KMS-11 (cell line): ENCODE measurements around the gene SORCS2.

Experiments
- H2AFZ ChIP-seq: fragments of 200-600 bp; sonication (generic); 2 replicates; pipeline ENCODE4 v1.6.1; 2016; ENCODE audit warnings: antibody characterized with exemption, mixed run types, low read depth
- H3K27ac ChIP-seq: fragments of 200-600 bp; sonication (generic); 2 replicates; pipeline ENCODE4 v1.6.1; 2016; ENCODE audit warnings: mild to moderate bottlenecking, mixed run types
- H3K27me3 ChIP-seq: fragments of 200-600 bp; sonication (generic); 2 replicates; pipeline ENCODE4 v1.6.1; 2017; ENCODE audit warnings: mild to moderate bottlenecking, low read depth, mixed run types, moderate library complexity; ENCODE audit not compliant: insufficient read depth
- H3K36me3 ChIP-seq: fragments of 200-600 bp; sonication (generic); 2 replicates; pipeline ENCODE4 v1.6.1; 2017; ENCODE audit warnings: mild to moderate bottlenecking, mixed run types; ENCODE audit not compliant: insufficient read depth
- H3K4me1 ChIP-seq: fragments of 200-600 bp; sonication (generic); 2 replicates; pipeline ENCODE4 v1.6.1; 2016; ENCODE audit warnings: mild to moderate bottlenecking, low read depth, mixed run types; ENCODE audit not compliant: poor library complexity, severe bottlenecking
- H3K4me2 ChIP-seq: fragments of 200-600 bp; sonication (generic); 2 replicates; pipeline ENCODE4 v1.7.0; 2016; ENCODE audit warnings: mild to moderate bottlenecking, mixed run types
- H3K4me3 ChIP-seq: fragments of 200-600 bp; sonication (generic); IDR thresholded peaks from 2 replicates; pipeline ENCODE4 v1.6.1; 2017; ENCODE audit warnings: low read depth, low read length, mixed read lengths; ENCODE audit not compliant: insufficient read depth
- H3K79me2 ChIP-seq: fragments of 200-600 bp; sonication (generic); 2 replicates; pipeline ENCODE4 v1.6.1; 2016; ENCODE audit warnings: low read depth, mixed run types; ENCODE audit not compliant: insufficient read depth
- H3K9ac ChIP-seq: fragments of 200-600 bp; sonication (generic); 2 replicates; pipeline ENCODE4 v1.6.1; 2016; ENCODE audit warnings: mild to moderate bottlenecking, mixed run types
- H4K20me1 ChIP-seq: fragments of 200-600 bp; sonication (generic); 2 replicates; pipeline ENCODE4 v1.6.1; 2016; ENCODE audit warnings: mild to moderate bottlenecking, mixed run types; ENCODE audit not compliant: insufficient read depth
- TF ChIP-seq, protein P1 (sequence below): fragments of 200-600 bp; sonication (generic); conservative IDR thresholded peaks from 2 replicates; pipeline ENCODE4 v1.6.1; 2017; ENCODE audit warnings: low read depth, mild to moderate bottlenecking, antibody characterized with exemption, low read length, moderate library complexity, mixed read lengths

SORCS2 gene

DNA sequence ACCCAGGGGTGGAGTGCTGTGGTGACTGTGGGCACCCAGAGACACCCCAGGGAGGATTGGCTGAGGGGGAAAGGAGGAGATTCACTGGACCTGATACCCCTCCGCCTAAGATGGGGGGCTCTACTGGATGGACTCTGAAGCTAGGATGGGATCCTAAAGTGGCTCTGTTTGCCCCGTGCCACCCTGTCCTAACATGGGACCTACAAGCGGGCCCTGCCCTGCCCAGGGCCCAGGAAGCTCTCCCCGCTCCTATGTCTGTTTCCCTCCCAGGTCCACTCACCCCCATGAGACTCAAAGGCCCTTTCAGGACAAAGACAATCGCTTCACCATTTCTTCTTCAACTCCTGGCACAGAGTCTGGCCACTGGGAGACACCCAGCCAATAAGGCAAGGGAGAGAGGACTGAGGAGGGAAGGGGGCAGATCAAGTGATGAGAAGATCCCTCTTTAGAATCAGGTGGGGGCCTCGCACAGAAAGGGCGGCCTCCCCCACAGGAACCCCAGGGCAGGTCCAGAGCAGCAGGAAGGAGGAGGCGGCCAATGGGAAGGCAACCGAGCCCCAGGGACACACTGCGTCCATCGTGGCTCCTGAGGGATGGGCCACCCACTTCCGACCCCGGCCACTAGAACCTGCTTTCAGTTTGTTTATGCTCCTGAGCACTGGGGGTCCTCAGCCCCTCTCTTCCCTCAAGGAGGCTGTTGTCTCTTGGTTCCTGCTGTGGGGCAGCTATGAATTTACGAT is 592.0 kb downstream of the SORCS2 start:
- Histone ChIP-seq H3K27me3 (no peaks in the 10 kb centered on the region), H3K36me3 (no peaks in the 10 kb centered on the region), H2AFZ (no peak overlapping the region), H3K27ac (no peak overlapping the region), H3K9ac (no peak overlapping the region), H4K20me1 (no peaks in the 10 kb centered on the region), H3K4me1 (no peaks in the 10 kb centered on the region), H3K4me3 (no peak overlapping the region), H3K4me2 (no peak overlapping the region), H3K79me2 (no peaks in the 10 kb centered on the region)
- TF ChIP-seq, protein P1, sequence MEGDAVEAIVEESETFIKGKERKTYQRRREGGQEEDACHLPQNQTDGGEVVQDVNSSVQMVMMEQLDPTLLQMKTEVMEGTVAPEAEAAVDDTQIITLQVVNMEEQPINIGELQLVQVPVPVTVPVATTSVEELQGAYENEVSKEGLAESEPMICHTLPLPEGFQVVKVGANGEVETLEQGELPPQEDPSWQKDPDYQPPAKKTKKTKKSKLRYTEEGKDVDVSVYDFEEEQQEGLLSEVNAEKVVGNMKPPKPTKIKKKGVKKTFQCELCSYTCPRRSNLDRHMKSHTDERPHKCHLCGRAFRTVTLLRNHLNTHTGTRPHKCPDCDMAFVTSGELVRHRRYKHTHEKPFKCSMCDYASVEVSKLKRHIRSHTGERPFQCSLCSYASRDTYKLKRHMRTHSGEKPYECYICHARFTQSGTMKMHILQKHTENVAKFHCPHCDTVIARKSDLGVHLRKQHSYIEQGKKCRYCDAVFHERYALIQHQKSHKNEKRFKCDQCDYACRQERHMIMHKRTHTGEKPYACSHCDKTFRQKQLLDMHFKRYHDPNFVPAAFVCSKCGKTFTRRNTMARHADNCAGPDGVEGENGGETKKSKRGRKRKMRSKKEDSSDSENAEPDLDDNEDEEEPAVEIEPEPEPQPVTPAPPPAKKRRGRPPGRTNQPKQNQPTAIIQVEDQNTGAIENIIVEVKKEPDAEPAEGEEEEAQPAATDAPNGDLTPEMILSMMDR: no peak

GRCh38 chr4:7785017-7785416 is 592.7 kb downstream of the SORCS2 start:
- H3K4me3 ChIP-seq: no peak overlapping the region
- no peak overlapping the region for H3K4me2 ChIP-seq
- H2AFZ ChIP-seq: no peak overlapping the region
- no peaks in the 10 kb centered on the region for H3K27me3 ChIP-seq
- H3K27ac ChIP-seq: no peak overlapping the region
- TF ChIP-seq, protein P1: no peak
- H4K20me1 ChIP-seq: no peaks in the 10 kb centered on the region
- no peak overlapping the region for H3K9ac ChIP-seq
- no peaks in the 10 kb centered on the region for H3K79me2 ChIP-seq
- no peaks in the 10 kb centered on the region for H3K36me3 ChIP-seq
- no peaks in the 10 kb centered on the region for H3K4me1 ChIP-seq

GRCh38 chr4:7786040-7786439 is 593.7 kb downstream of the SORCS2 start:
- Histone ChIP-seq H3K27ac (no peak overlapping the region), H3K36me3 (no peaks in the 10 kb centered on the region), H3K4me1 (no peaks in the 10 kb centered on the region)

DNA sequence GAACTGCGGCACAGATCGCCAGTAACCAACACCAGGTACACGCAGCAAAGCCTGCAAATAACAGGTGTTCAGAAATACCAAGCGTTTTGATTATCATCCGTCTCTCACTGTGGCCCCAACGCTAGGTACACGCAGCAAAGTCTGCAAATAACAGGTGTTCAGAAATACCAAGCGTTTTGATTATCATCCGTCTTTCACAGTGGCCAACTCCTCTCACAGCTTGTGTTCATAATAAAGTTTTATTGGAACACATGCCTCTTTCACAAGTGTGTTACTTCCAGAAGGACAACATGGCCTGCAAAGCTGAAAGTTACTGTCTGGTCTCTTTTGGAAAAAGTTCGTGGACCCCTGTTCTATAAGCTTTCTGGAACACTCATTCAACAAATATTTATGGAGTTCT is 594.2 kb downstream of the SORCS2 start:
- Histone ChIP-seq H3K27ac (no peak overlapping the region), H3K4me2 (no peak overlapping the region), H3K36me3 (no peaks in the 10 kb centered on the region), H3K4me3 (no peak overlapping the region), H2AFZ (no peak overlapping the region), H3K79me2 (no peaks in the 10 kb centered on the region), H3K27me3 (no peaks in the 10 kb centered on the region), H3K9ac (no peak overlapping the region), H4K20me1 (no peaks in the 10 kb centered on the region), H3K4me1 (no peaks in the 10 kb centered on the region)
- TF ChIP-seq, protein P1: no peak

More at GRCh38 chr4:7786040-7786439, 593.7 kb downstream of the SORCS2 start:
- H3K4me3 ChIP-seq: no peak overlapping the region
- H3K27me3 ChIP-seq: no peaks in the 10 kb centered on the region
- TF ChIP-seq, protein P1: no peak
- H3K4me2 ChIP-seq: no peak overlapping the region
- H3K9ac ChIP-seq: no peak overlapping the region
- H4K20me1 ChIP-seq: no peaks in the 10 kb centered on the region
- no peaks in the 10 kb centered on the region for H3K79me2 ChIP-seq
- H2AFZ ChIP-seq: no peak overlapping the region
